ENCODE results near the gene MON2.

Gene MON2

GRCh38 chr12:62618319-62618718, 151.7 kb downstream of the MON2 start:
- DNase-seq, result no peak

DNA sequence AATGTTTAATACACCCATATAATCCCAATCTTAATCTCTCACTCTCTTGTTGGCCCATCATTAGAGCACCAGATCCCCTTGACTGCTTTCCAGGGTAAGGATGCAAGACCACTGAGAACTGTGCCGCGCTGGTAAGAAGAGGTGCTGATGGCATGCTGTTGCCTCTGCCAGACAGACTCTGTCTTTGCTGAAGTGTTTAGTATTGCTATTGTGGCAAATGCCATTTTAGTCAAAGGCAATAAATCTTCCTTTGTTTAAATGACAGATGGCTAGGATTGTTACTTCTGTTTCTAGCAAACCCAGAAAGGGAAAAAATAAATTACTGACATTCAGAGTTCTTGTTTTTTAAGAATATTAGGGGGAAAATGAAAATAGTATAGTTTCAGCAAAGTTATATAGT, 152.3 kb downstream of the MON2 start:
- no peak for DNase-seq

GRCh38 chr12:62621101-62621638, 154.5 kb downstream of the MON2 start:
- DNase-seq, result no peak

DNA sequence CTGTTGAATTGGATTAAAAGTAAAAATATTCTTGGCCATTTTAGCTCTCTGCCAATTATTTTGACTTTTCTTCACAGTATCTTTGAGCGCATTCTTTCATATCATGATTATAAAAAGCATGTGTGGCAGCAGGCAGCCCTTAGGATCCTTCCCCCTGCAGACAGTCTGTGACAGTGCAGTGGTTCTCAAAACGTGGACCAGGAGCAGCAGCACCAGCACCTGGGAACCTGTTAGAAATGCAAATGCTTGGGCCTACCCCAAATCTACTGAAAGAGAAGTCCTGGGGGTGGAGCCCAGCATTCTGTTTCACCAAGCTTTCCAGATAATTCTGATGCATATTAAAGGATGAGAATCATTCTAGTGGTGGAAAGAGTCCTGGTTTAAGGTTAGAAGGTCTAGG, 155.6 kb downstream of the MON2 start:
- no peak for DNase-seq

DNA sequence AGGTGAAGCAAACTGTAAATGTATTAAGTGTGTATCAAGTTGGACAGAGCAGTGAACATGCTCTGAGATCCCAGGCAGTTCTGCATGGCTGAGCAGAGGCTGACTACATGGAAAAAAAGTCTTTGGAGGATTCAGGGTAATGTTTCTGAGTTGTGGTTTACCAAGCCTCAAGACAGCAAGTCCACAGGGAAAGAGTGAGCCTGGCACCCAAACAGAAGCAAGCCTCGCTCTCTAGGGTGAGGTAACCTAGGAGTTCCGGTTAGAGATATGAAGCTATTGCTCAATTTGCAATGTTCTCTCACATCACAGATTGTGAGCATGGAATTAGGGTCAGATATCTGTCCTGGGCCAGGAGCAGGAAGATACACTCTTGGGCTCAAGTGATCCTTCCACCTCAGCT, 158.6 kb downstream of the MON2 start:
- DNase-seq, result no peak

DNA sequence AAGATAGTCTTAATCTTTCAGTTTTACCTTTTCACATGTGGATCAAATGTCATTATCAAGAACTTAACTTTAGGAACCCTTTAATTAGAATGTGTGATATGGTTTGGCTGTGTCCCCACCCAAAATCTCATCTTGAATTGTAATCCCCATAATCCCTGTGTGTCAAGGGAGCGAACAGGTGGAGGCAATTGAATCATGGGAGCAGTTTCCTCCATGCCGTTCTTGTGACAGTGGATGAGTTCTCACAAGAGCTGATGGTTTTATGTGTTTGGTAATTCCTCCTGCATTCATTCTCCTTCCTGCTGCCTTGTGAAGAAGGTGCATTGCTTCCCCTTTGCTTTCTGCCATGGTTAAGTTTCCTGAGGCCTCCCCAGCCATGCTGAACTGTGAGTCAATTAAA, 160.6 kb downstream of the MON2 start:
- no peak for DNase-seq

DNA sequence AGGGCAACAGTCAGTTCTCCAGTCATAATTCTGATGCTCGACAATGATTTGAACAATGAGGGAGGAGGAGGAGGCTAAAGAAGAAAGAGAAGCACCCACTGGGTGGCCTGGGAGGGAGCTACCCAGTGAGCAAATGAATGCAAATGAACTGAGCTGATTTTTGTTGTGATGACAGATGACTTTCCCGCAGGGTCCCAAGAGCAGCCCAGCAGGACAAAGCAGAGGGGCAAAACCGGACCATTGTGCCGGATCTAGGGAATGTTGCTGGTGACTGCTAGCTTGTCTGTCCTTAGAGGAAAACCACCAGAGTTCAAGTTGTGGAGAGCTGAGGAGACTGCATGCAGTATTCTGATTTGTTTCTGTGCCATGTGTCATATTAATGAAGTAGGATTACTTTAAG, 162.8 kb downstream of the MON2 start:
- no peak for DNase-seq

DNA sequence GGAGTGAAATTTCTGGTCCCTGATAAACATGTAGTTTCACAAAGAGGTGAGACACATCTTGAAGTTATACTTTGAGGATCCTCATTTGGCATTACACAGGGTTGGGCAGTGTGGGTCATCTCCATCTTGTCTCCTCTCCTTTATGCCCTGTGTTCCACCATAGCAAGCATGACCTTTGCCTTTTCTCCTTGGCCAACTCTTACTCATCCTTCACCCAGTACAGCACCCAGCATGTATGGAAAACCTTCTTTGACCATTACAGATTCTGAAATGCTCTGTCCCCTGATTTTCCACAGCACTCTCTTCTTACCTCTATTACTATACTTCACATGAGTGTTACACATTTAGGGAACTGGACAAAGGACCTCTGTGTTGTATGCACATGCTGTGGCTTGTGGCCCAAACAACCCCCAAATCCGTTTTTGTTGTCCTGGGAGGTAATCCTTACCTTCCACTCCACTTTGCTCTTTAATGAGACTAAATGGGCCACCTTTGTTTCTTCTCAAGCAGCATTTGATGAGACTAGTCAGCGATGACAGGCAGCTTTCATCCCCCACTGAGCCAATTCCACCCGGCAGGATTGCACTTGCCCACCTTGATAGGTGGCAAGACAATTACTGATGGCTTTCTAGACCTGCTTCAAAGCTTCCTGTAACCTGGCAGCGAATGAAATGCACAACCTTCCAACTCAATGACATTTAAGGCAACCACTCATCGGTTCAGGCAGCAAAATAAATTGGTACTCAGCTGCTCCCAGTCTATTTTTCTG, 163.5 kb downstream of the MON2 start:
- DNase-seq, result no peak

DNA sequence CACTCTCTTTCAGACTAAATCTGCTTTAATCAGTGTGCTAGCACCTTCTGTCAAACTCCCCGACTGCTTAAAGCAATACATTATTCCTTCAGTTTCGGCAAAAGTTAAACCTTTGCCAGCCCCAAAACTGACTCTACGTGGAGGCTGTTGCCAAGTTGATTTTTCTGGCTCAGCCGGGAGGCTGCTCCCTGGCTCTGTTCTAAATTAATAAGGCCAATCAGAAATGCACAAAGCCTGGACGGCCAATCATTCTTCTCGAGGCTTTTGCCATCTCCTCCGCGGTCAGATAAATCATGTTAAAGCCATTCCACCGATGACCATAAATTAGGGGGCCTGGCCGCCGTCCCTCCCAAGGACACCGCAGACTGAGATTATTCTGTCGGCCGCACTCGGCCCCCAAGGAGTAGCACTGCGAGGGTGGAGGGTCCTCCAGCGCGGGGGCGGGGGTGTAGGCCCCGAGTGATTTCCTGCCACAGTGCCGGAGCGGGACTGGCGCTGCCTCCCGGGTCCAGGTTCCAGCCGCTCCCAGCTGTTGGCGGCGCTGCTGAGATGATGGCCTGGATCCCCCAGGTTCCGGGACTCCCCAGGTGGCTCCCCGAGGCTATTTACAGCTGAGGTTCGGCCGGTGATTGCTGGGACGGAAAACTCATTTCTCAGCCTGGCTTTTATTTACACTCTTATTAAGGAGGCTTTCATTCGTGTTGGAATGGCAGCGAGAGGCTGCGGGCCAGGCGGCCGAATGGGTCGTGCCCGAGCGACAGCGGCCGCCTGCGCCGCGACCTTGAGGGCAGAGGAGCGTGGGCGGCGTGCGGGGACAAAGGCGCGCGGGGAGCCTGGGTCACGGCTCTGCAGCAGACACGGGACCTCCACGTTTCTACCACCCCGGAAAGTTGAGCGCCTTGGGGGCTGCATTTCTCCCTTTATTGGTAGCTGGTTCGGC, 165.1 kb downstream of the MON2 start:
- DNase-seq, result peak; percentile 83

GRCh38 chr12:62632411-62632918, 165.8 kb downstream of the MON2 start:
- peak; percentile 82 for DNase-seq

- DNase-seq, result no peak
Measured at GRCh38 chr12:62635649-62636048, 169.0 kb downstream of the MON2 start.

DNA sequence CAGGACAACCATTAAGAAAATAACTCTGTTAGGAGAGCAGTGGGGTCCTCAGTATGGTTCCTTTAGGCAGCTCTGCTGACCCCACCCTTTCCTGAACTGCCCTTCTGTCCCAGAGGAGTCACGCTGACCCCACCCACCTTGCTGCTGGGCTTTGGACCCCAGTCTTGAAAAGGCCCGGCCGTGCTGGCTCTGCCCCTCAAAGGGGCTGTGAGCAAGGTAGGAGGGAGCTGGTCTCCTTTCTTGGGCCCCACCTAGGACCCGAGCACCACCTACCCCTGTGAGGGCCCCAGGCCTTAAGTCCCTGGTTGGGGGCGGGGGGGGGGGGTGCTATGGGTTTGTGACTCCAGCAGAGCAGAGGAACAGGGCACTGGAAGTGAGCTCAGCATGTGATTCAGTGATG, 171.1 kb downstream of the MON2 start:
- DNase-seq, result no peak

- no peak for DNase-seq
Measured at GRCh38 chr12:62640910-62641448, 174.4 kb downstream of the MON2 start.

- DNase-seq, result no peak
Measured at GRCh38 chr12:62642486-62642885, 175.9 kb downstream of the MON2 start.

DNA sequence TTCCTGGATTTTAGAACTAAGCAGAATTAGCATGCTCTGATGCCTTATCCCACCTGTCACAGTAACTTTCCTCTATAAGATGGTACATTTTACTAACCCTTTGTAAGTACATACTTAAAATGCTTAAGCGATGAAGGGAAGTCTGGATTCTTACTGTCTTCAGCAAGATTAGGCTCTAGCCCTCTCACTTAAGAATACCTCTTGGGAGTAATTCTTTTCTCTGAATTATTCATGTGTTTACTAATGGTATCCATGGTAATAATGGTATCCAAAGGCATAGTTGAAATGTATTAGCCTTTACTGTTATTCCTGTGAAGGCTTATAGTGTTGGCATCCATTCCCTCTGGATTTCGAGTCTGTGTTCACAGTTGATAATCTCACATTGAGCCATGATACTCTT, 176.9 kb downstream of the MON2 start:
- no peak for DNase-seq

DNA sequence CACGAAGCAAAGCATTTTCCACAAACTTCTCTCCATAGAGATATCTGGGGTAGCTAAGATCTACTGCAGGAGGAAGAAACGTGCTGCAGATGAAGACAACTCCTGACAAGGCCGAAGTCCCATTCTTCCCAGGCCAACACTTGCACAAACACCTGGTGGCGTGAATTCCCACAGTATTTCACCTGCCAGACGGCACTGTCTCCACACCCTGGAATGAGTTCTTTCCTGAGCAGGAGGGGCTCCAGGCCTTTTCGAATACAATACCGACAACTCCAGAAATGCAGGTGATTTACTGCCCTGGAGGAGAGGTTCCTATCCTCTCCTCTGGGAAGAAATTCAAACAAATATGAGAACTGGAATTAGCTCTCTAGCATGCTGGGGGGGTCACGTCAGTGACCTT, 179.9 kb downstream of the MON2 start:
- DNase-seq, result no peak

DNA sequence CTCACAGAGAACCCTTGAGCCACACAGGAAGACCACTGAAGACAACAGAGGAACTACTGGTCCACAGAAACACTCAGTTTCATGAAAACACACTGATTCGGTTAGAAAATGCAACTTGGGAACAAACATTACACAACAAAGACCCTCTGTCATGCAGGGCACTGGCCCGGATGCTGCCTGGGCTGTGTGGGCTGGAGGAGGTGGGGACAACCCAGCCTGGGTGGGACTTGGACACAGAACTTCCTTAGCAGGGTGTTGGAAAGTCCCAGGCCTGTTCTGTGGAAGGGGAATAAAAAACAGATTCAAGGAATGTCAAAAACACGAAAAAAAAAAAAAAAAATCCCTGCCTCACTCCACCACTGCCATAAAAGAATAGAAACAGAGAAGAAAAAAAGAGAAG, 181.0 kb downstream of the MON2 start:
- DNase-seq, result no peak

DNA sequence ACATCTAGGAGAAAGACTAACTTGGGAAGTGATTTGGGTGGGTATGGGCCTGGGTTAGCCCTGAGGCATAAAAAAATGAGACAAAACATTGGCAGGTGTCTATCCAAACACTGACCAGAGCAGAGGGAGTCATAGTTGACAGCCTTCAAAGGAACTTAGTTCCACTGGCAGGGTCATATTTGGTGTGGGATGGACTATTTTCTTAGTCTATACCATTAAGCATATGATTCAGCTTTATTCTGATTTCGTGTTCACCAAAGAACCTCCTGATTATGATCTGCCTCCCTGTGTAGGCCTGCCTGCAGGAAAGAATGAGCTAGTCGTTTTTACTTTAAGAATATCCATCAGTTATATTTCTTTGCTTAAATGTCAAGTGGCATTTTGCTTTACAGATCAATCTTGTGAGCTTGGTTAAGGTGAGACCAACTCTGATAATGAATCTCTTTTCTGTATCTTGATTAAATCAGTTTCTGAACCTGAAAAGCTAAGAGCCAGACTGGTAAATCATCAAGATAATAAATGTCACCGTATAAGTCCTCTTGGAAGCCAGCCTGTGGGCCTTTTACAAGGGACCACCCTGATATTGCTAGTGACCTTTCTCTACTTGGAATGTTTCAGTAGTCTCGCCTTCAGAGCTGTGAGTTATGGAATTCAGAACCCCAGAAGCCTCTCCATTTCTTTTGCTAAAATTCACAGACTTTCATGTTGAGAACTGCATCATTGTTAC, 182.9 kb downstream of the MON2 start:
- no peak for DNase-seq
